Iris pigment epithelial cell (primary cell): ENCODE data around the gene DAPK2.
A peak's percentile ranks its signal among the peaks of the same experiment; 100 is the strongest.
"Not testable (repeated sequence)": the region's sequence is repeated elsewhere in the genome, so short reads cannot be mapped to it uniquely, and the experiment has no call there.

Source experiments
- DNase-seq: peaks from one replicate; pipeline ENCODE4 v3.0.0-alpha.2; 2011; ENCODE audit warnings: low read depth

DAPK2 gene

DNA sequence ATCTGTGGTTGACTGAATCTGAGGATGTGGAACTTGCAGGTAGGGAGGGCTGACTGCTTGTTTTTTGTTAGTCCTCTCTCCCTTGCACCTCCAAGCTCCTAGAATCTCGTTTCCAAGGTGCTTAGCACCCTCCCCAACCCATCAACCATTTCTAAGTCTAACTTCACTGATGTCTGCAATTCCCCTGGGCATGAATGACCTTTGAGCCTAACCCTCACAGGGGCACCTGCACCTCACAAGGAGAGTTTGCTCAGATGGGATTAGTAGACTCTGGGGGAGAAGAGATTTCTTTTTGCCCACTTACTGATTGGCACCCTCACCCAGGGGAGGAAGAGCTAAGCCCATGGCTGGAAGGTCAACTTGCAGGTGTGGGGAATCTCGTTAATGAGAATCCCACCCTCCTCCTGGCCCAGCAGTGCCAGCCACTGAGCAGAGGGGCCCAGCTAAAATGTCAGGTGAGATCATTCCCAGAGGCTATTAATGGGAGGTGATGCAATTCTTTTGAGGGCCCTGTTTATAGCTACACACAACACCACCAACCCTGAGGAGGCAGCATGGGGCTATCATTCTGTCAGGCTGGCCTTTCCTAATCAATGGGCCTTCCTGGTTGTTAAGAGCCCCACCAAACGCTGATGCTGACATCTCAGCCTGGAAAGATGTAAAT is 130.9 kb downstream of the DAPK2 start:
- DNase-seq, result no peak

GRCh38 chr15:63913786-63914315 is 132.4 kb downstream of the DAPK2 start:
- no peak for DNase-seq

DNA sequence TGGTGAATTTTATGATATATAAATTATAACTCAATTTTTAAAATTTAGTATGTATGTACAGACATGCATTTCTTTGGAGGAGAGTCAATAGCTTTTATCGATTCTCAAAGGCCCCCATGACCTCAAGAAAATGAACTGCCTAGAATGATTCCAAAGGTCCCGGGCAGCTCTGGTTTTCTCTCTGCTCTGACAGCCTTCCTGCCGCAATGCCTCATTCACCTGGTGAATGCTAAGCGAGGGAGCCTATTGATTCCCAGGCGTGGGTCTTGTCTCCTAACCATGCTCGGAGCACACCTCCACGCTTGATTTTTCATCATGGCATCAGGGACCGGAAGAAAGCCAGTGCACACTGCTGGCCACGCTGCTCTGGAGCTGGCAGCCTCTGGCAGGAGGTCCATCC is 132.9 kb downstream of the DAPK2 start:
- no peak for DNase-seq

DNA sequence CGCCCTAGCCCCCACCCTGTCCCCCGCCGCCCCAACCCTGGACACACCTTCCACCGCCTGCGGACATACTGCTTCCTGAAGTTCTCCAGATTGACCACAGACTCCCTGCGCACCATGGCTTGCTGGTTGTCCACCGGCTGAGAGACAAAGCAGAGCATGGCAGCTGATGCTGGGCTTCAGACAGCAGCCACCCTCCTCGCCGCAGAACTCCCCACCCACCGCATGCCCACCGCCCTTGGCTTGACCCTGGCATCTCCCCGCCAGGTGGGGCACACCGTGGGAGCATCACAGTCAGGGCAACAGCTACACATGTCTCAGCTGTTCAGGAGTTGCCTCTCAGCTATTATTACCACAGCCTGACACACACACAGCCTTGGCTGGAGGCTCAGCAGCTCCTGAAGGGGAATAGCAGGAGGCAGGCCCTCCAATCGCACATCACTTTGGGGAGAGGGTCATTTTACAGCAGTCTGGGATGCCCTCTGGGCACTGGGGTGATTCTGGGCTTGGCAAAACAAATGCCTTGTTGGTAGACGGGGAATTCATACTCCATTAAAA is 134.1 kb downstream of the DAPK2 start:
- no peak for DNase-seq

DNA sequence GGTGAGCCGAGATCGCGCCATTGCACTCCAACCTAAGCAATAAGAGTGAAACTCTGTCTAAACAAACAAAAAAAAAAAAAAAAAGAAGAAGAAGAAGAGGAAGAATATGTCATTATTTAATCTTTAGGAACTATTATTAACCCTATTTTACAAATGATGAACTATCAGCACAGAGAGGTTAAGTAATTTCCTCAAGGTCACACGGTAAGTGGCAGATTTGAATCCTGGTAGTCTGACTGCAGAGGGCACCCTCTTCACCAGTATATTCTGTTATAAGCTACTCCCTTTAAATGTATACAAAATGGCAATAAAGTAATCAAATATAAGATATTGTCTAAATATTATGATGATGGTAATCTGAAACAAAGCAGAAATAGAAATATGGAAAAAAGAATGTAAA is 135.1 kb downstream of the DAPK2 start:
- DNase-seq, result no peak

- peak; percentile 68 for DNase-seq
These were observed 136.4 kb downstream of the DAPK2 start for GRCh38 chr15:63909819-63910437.

- DNase-seq, result no peak
These were observed 137.3 kb downstream of the DAPK2 start for GRCh38 chr15:63908991-63909390.

DNA sequence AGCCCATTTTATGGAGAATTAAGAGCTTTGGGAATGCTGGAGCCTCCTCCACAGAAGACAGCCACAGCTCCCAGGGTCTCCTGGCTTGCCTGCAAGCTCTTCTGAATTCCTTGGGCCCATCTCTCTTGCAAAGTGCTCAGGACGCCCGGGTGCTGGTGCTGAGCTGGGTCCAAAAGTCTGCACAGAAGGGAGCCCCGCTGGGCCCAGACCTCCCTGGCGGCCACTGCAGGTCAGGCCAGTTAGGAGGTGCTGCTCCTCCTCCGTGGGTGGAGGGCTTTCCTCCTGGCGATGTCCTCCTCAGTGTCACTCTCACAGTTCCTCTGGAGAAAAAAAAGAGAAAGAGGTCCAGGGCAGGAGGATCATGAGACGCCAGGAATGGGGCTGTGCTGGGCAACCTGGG is 138.0 kb downstream of the DAPK2 start:
- no peak for DNase-seq

- no peak for DNase-seq
These were observed 138.8 kb downstream of the DAPK2 start for GRCh38 chr15:63907521-63907920.

DNA sequence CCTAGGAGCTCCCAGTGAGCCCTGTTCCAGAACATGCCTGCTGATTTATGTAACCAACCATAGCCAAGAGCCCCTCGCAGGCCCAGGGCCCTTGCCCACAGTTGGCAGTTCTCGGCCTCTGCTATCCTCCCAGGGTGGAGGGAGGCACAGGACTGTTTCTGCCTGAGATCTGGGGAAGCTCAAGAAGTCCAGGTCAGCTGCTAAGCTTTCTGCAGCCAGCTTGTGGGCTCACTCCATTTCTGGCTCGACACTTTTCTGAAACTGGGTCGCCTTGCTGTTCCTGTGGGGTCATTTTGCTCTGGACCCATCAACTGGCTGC is 140.1 kb downstream of the DAPK2 start:
- no peak for DNase-seq

DNA sequence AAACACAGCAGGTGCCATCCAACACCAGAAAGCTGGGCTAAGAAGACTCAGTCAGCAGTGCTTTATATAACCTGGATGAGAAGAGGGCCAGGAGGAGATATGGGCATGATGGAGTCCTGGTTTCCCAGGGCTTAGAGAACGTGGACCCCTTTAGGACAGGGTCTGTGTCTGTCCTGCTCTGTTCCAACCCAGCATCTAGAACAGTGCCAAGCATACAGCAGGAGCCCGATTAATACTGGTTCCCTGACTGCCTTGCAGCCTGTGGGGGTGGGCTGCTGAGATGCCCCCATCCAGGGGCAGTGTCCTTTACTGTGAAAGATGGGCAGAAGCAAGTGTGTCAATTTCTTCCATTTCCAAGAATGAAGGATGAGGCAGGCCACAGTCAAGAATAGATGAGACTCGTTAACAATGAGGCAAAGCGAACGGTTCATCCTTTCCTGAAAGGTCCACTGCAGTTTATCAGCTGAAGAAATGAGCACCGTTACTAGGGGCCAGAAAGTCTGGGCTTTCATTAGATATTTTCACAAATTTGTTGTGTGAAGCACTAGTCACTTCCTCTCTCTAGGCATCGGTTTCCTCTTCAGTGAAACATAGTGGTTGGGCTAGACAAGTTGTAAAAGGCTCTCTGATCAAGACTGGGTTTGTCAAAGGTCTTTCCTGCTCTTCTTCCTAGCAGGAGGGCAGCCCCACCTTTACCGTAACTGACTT is 140.6 kb downstream of the DAPK2 start:
- DNase-seq, result no peak

DNA sequence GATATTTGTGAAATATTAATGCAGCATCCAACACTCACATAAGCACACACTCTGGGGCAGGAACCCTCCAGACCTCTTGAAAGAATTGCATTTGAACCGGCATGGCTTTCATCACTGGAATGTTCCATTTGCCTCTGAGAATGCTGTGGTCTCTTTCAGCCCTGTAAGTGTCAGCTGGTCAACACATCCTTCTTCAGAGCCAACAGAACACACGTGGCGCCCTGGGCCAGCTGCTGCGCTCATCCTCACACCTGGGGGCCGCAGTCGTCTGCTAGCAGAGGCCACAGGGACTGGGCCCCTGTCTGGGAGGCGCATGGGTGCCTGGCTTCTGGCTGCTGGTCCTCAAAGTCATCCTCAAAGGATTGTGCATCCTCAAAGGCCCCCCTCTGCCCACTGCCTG is 141.2 kb downstream of the DAPK2 start:
- peak; percentile 45 for DNase-seq

- no peak for DNase-seq
These were observed 142.2 kb downstream of the DAPK2 start for GRCh38 chr15:63904042-63904441.

DNA sequence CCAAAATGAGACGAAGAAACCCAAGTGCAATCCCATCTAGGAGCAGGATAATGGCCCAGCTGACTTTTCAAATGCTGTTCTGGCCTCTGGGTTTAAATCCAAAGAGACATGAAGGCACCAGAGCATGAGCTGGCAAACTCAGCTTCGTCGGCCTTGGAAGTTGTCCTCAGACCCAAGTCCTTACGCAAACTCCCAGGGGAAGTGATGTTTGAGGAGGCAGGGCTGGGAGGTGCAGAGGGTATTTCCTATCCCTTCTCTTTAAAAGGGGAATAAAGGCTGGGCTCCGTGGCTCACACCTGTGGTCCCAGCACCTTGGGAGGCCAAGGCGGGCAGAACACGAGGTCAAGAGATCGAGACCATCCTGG is 143.6 kb downstream of the DAPK2 start:
- DNase-seq, result no peak

DNA sequence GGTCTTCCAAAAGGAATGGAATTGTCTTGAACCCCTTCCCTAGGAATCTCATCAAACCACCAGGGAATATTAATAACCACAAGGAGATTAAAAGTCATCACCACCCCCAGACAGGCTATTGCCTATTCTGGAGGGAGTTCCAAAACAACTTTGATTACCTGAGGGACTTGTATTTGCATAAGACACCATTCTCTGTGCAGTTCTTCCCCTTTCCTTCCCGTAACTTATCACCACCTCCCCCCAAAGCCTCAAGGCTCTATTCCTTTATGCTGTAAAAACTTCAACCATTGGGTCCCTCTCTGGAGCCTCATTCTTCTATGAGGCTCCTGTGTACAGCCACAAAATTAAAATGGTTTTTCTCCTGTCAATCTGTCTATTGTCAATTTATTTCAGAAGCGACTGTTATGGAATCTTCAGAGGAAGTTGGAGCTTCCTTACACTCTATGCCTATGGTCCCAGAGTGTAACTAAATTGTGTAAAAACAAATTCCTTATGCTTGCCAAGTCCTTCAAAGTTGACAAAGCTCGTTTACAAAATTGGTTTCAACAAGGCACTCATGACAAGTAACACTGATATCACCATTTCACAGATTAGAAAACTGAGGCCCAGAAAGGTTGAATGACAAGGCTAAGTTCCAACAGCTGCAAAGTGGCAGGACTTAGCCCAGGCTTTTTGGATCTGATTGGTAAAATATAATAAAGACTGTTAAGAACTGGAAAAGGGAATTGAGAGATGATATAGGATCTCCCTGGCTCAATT is 144.2 kb downstream of the DAPK2 start:
- DNase-seq, result no peak

- no peak for DNase-seq
These were observed 146.0 kb downstream of the DAPK2 start for GRCh38 chr15:63900306-63900705.

- DNase-seq, result not testable (repeated sequence)
These were observed 146.7 kb downstream of the DAPK2 start for GRCh38 chr15:63899606-63900005.

GRCh38 chr15:63899193-63899592 is 147.1 kb downstream of the DAPK2 start:
- no peak for DNase-seq

- DNase-seq, result peak; percentile 85
These were observed 149.8 kb downstream of the DAPK2 start for GRCh38 chr15:63896336-63897115.

DNA sequence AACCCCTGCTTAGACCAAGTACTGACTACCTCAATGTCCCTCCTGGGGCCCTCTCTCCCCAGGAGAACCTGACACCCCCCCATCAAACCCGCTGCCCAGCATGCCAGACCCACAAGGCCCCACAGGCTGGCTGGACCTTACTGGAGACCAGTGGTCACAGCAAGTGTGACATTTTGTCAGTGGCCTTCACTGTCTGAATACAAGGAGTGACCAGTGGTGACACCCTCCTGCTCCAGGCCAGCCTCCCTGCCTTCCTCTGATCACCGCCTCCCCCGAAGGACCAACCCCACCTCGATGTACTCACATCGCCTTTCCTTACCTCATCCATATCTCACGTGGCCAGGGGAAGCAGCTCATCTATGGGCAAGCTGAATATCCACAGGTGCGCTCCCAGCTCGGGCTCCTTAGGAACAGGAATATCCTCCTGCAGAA is 150.5 kb downstream of the DAPK2 start:
- no peak for DNase-seq

DNA sequence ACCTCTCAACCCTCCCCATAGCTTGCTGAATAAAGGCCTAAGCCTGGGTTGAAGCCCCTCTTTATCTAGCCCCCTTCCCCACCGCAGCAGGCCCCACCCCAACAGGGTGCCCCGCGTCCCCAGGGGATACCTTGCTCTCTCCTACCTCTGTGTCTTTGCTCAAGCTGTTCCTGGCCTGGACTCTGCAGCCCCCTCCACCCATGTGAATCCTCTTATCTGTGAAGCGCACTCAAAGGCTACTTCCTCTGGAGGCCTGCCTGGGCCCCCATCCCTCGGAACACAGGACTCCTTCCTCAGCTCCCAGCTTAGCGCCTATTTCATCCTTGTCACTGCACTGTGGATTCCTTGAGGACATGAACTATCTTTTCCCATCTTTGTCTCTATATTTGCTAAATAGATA is 151.1 kb downstream of the DAPK2 start:
- DNase-seq, result no peak

DNA sequence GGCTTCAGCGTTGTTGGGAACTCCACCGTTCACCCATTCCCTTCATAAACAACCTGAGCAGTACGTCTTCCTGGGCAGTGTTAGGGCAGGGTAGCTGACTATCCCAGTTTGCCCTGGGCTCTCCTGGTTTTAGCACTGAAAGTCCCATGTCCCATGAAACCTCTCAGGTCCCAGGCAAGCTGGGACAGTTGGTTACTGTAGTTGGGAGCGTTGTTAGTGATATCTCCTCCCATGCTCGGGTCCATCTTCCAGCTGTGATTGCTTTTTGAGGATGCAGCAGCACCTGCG is 151.7 kb downstream of the DAPK2 start:
- DNase-seq, result no peak
